ENCODE results near the gene TPPP3.

DNA sequence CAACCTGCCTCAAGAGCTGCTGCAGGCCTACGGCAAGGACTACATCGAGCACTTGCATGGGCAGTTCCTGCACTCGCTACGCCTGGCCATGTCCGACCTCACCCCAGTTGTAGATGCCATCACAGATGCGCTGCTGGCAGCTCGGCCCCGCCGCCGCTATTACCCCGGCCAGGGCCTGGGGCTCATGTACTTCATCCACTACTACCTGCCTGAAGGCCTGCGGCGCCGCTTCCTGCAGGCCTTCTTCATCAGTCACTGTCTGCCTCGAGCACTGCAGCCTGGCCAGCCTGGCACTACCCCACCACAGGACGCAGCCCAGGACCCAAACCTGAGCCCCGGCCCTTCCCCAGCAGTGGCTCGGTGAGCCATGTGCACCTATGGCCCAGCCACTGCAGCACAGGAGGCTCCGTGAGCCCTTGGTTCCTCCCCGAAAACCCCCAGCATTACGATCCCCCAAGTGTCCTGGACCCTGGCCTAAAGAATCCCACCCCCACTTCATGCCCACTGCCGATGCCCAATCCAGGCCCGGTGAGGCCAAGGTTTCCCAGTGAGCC is 43.4 kb upstream of the TPPP3 start:
- TF ChIP-seq FOXA1 (IDR thresholded peaks at IDR 0.05) (no peak), CTBP1 (IDR thresholded peaks at IDR 0.05; ENCODE audit: borderline replicate concordance) (no peak), SP1 (IDR thresholded peaks at IDR 0.05) (no peak), LEF1 (IDR thresholded peaks at IDR 0.05; ENCODE audit: borderline replicate concordance) (no peak), FOXM1 (IDR thresholded peaks at IDR 0.05; ENCODE audit: borderline replicate concordance) (no peak)

Measured in HEK293T (cell line).